Activated CD4-positive, CD25-positive, alpha-beta regulatory T cell (primary cell): Measurements from ENCODE around the gene WNK4.
A peak's percentile ranks its signal among the peaks of the same experiment; 100 is the strongest.

Experiments
- DNase-seq, 4 experiments: peaks; one replicate each; lab custom pipeline; 2025; lab: John Stamatoyannopoulos, UW

WNK4 gene

DNA sequence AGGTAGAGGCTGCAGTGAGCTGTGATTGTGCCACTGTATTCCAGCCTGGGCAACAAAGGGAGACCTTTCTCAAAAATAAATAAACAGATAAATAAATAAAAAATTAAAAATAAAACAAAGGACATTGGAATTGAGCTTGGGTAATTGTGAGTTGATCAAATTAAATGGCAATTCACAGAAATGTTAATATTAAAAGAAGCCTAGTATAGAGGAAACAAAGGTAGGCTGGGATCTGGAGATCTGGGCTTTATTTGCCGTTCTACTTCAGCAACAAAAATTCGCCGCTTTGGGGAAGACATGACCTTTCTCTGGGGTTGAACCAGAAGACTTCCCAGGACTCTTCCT is 7.5 kb upstream of the WNK4 start:
- DNase-seq: no peak

DNA sequence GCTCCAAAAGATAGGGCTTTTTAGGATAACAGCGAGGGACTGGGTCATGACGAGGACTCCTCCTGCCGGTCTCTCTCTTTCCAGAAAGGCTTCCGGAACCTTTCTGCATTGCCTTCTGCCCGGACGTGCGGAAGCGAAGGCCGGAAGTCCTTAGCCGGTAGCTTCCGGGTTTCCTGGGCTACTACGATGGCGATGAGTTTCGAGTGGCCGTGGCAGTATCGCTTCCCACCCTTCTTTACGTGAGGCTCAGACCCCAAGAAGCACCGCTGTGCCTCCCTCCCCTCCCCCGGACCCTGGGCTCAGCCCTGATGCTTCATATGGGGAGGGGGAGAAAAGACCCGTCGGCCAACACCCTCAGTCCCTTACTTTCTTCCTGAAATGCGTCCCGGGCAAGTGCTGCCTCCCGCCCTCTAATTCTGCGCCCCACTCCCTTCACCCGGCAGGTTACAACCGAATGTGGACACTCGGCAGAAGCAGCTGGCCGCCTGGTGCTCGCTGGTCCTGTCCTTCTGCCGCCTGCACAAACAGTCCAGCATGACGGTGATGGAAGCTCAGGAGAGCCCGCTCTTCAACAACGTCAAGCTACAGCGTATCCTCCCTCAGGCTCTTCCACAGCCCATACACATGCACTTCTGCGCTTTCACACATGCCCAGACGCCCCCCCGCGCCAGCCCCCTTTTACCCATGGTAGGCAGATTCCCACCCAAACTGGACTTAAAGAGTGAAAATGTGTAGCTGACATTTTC is 6.9 kb upstream of the WNK4 start, which contains the start of gene VPS25:
Gene VPS25, plus strand, starts transcription at position 160 of the 746 bp plus-strand sequence. Its CDS starts 27 bp downstream, at position 187.
- peak; percentile 34 to 60 (median 49) for DNase-seq

- DNase-seq: no peak
Observed at GRCh38 chr17:42774066-42774745, 6.2 kb upstream of the WNK4 start.

GRCh38 chr17:42775534-42776098 is 4.8 kb upstream of the WNK4 start:
- no peak for DNase-seq

DNA sequence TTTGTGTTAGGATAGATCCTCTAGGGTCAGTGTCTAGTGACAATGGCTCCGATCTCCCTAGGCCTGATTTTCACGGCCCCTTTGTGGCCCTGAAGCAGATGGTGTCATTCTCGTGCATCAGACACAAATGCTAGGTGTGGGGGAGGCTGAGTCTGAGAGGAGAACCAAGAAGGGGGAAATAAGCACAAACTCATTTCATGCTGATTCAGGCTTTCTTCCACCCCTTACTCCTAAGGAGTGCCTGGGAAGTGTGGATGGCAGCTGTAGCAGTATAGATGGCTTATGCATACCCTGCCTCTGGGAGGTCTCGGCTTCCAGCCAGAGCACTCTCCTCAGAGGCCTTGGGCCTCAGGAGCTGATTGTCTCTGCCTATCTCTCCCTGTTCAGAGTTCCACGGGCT is 1.8 kb upstream of the WNK4 start:
- no peak for DNase-seq

- no peak for DNase-seq
Observed at GRCh38 chr17:42779304-42779935, 990 bp upstream of the WNK4 start.

GRCh38 chr17:42780851-42781638 is 635 bp downstream of the WNK4 start:
- no peak for DNase-seq

- DNase-seq: no peak
Observed at GRCh38 chr17:42781639-42782165, 1.3 kb downstream of the WNK4 start.

- no peak for DNase-seq
Observed at GRCh38 chr17:42782166-42783061, 2.0 kb downstream of the WNK4 start.

DNA sequence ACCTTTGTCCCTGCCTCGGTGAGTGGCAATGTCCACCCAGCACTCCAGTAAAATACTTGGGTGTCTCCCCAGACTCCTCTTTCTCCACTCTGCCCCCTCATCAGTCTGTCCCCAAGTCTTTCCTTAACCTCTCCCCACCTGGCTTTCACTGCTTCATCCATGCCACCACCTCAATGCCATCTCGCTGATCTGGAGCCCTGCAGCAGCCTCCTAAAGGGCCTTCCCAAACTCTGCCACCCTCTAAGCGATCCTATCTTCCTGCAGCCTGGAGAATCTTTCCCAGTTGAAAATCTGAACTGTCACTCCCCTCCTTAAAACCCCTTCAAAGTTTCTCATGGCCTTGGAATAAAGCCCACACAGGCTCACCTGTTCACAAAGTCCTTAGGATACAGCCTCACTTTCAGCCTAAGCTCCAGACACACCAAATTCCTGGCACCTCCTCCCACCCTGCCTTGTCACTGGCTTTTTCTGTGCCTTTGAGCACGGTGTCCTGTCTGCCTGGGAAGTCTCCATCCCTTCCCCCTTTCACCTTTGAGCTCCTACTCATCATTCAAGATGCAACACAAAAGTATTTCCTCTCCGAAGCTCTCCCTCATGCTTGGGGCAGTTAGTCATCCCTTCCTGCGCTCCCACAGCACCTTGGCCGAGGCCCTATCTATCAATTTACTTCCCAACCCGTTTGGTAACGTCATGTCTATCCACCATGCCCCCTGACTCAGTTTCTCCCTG is 2.8 kb downstream of the WNK4 start:
- DNase-seq: no peak

- no peak for DNase-seq
Observed at GRCh38 chr17:42783791-42784138, 3.4 kb downstream of the WNK4 start.

- no peak for DNase-seq
Observed at GRCh38 chr17:42784409-42784808, 4.0 kb downstream of the WNK4 start.

DNA sequence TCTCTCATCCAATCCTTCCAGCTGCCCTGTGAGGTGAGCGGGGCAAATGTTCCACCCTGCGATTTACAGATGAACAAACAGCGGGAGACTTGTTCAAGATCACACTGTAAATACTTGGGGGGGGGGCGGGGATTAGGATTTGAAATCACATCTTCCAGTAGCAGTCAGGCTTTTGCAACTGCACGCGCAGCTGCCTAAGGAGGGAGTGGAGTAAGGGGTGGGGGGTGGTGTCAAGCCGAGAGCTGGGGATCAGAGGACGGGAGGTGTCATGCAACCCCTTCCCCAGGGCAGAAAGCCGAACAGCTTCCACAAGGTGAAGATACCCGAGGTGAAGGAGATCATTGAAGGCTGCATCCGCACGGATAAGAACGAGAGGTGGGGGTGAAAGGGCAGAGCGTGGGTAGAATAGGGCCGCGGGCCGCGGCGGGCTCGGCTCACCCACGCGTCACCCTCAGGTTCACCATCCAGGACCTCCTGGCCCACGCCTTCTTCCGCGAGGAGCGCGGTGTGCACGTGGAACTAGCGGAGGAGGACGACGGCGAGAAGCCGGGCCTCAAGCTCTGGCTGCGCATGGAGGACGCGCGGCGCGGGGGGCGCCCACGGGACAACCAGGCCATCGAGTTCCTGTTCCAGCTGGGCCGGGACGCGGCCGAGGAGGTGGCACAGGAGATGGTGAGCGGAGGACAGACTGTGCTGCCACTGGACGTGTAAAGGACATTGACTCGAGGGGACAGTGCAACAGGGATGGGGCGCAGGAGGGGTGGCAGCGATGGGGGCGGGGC is 4.6 kb downstream of the WNK4 start:
- DNase-seq: no peak

GRCh38 chr17:42787266-42787665 is 6.9 kb downstream of the WNK4 start:
- DNase-seq: no peak

GRCh38 chr17:42791948-42792347 is 11.5 kb downstream of the WNK4 start:
- no peak for DNase-seq

DNA sequence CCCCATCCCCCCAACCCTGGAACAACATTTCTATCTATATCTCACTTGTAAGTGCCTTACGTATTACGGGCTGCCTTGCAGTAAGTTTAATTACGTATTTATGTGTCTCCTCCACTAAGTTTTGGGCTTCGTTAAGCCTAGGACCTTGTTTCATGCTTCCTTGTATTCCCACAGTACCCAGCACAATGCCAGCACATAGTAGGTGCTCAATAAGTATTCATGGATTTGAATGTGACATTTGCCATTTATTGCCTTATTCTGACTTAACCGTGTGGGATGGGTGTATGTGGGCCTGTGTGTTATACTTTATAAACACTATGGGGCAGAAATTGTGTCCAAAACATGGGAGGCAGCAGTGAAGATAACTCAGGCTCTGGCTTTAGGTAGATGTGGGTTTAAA is 12.1 kb downstream of the WNK4 start:
- no peak for DNase-seq

DNA sequence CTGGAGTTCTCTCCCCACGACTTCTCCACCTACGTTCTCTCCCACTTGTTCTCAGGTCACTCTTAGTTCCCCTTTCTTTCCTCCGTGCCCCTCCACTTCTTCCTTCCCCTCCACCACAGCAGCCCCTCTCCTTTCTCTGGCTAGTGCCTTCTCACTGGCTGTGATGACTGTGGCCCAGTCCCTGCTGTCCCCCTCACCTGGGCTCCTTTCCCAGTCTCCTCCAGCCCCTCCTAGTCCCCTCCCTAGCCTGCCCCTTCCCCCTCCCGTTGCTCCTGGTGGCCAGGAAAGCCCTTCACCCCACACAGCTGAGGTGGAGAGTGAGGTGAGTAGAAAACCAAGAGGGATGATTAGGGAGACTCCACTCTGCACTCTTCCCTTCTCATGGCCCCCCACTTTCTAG is 14.7 kb downstream of the WNK4 start:
- no peak for DNase-seq

DNA sequence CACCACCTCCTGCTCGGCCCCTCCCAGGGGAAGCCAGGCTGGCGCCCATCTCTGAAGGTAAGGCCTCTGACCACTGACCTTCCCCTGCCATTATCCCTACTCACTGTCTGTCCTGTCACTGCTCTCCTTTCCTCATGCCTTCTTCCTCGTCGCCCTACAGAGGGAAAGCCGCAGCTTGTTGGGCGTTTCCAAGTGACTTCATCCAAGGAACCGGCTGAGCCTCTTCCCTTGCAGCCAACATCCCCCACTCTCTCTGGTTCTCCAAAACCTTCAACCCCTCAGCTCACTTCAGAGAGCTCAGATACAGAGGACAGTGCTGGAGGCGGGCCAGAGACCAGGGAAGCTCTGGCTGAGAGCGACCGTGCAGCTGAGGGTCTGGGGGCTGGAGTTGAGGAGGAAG is 15.1 kb downstream of the WNK4 start:
- DNase-seq: no peak

- DNase-seq: no peak
Observed at GRCh38 chr17:42796066-42796758, 15.8 kb downstream of the WNK4 start.
